HG03135 (cell line): Measurements from ENCODE around the gene PLCD1.

Experiments used
- ATAC-seq: cut with Tn5 transposase; IDR thresholded peaks from one replicate; pipeline ENCODE4 v1.9.1; 2021; ENCODE audit warnings: mild to moderate bottlenecking, moderate library complexity; ENCODE audit not compliant: unreplicated experiment

The PLCD1 gene

GRCh38 chr3:37968199-37968598, 61.2 kb downstream of the PLCD1 start:
- no peak for ATAC-seq

- ATAC-seq, result peak; percentile 85
These were observed 62.1 kb downstream of the PLCD1 start for GRCh38 chr3:37967260-37967881.

- ATAC-seq, result no peak
These were observed 64.7 kb downstream of the PLCD1 start for GRCh38 chr3:37964716-37965115.

DNA sequence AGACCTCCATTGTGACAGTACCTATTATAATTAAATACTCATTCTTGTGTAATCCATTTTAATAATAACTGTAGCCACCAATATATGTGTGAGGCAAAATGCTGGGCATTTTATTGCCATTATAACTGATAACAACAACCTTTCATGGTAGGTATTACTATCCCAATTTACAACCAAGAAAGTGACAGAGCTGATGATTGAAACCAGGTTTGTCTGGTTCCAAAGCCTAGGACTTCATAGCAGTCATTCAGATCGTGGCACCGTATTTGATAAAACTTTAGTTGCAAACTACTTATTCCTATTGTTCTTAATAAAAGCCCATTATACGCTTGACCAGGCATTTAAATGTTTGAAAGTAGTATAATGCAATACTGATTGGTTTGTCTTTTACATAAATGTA, 65.3 kb downstream of the PLCD1 start:
- no peak for ATAC-seq

DNA sequence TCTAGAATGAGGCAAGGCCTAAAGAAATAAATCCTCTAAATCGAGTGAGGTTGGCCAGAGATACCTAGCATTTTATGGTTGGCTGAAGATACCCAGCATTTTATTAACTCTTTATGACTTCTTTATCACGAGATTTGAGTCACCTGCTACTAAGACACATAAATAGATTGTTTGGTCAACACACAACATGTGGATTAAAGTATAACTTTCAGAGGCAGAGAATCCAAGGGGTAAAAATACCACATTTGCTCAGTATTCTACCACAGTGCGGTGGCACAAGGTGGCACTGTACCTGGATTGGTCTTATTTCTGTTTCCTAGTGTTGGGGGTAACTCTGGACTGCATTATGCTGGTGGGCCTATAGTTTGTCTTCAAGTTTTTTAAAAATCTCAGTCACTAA, 65.8 kb downstream of the PLCD1 start:
- ATAC-seq, result no peak

GRCh38 chr3:37963016-37963415, 66.4 kb downstream of the PLCD1 start:
- no peak for ATAC-seq

DNA sequence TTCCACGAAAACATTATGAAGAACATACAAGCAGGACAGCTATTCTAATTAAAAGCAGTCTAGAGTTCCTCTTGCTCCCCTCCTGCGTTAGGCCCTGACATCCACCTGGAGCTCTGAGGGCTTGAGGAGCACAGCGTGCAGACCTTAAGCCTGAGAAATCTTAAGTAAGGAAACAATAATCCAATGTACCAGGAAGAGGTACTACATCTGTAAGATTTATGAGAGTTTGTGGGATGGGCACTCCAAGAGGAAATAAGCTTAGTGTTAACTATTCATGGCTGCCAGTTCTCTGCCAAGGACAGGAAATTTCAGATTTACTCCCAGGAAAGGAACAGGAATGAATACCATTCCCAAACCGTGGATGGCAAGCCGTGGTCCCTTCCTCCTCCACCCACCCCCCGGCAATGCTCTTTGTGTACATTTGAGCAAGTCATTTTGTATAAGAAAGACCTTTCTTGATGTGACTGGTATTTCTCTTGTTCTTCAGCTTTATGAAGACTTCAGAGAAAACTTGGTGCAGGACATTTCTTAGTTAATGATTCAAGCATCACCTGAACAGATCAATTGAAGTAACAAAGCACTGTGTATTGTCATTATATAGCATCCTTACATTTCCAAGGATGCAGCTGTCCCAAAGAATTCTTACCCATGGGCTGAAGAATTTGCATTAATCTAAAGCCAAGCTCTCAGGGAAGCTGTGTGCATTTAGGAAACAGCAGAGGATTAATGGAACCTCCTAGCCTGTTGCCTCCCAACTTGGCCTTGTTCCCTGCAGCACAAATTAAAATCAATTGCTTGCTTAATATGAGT, 67.6 kb downstream of the PLCD1 start:
- no peak for ATAC-seq

GRCh38 chr3:37957539-37957936, 71.9 kb downstream of the PLCD1 start:
- ATAC-seq, result no peak
